Measurements from ENCODE around the gene CACNB2. TPM values are rescaled to one million over a fixed set of nuclear protein-coding genes. Genes with fewer than 3 reads are reported as not detected.
"Not testable (repeated sequence)": the region's sequence is repeated elsewhere in the genome, so short reads cannot be mapped to it uniquely, and the experiment has no call there.

CACNB2 gene
- total and polyA plus RNA-seq, 2 experiments from 2014 or later = 4.6 to 5.3 TPM

DNA sequence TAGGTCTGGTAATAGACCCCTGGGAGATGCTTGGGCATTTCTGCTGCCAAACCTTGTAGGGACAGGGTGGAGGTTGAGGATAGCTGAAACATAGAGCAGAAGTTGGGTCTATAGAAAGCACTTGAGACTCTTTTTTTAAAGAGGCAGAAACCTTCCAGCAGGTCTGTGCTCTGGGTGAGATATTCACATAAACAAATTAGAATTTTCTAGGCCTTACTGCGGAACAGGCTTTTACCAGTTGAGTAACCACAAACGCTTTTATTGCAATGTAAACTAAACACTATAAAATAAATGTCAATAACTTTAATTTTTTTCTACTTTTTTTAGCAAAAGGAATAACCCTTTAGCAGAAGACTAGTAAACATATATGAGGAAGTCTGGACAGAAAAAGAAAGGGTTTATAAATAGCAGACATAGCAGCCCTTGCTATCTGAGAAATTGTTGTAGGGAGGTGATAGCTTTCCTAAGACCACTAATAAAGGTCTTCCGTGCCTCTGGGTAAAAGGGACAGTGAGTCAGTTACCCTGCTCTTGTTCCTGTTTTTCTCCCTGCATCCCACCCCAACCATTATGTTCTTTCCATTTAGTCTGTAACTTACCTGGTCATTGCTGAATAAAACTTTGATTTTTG, 38.7 kb downstream of the CACNB2 start:
- Histone ChIP-seq H3K36me3 (replicated peaks; ENCODE audit: insufficient read depth, low read depth) (no peaks in the 10 kb centered on the region), H3K27me3 (no peaks in the 10 kb centered on the region), H3K9me3 (ENCODE audit: low read depth) (no peaks in the 10 kb centered on the region), H3K4me1 (ENCODE audit: insufficient read depth) (peaks cover 7% of the 10 kb centered on the region), H2AFZ (no peak overlapping the region), H3K9me2 (replicated peaks; ENCODE audit: insufficient read depth) (no peaks in the 10 kb centered on the region), H3K4me3 (no peak overlapping the region), H4K20me1 (ENCODE audit: insufficient read depth, poor library complexity, severe bottlenecking) (no peaks in the 10 kb centered on the region), H3K27ac (no peak overlapping the region), H3K79me2 (no peaks in the 10 kb centered on the region), H3K4me2 (no peak overlapping the region)
- WGBS (ENCODE audit: low lambda C conversion rate, missing lambda C conversion rate) = 42% methylated on average over 3 of the region's 3 CpGs
- TF ChIP-seq, protein P1, sequence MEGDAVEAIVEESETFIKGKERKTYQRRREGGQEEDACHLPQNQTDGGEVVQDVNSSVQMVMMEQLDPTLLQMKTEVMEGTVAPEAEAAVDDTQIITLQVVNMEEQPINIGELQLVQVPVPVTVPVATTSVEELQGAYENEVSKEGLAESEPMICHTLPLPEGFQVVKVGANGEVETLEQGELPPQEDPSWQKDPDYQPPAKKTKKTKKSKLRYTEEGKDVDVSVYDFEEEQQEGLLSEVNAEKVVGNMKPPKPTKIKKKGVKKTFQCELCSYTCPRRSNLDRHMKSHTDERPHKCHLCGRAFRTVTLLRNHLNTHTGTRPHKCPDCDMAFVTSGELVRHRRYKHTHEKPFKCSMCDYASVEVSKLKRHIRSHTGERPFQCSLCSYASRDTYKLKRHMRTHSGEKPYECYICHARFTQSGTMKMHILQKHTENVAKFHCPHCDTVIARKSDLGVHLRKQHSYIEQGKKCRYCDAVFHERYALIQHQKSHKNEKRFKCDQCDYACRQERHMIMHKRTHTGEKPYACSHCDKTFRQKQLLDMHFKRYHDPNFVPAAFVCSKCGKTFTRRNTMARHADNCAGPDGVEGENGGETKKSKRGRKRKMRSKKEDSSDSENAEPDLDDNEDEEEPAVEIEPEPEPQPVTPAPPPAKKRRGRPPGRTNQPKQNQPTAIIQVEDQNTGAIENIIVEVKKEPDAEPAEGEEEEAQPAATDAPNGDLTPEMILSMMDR (IDR thresholded peaks at IDR 0.05; ENCODE audit: poor library complexity) = no peak
- TF ChIP-seq EZH2 (IDR thresholded peaks at IDR 0.05; ENCODE audit: borderline replicate concordance) (no peak), EZH2phosphoT487 (IDR thresholded peaks at IDR 0.05; ENCODE audit: low read depth, severe bottlenecking, unreplicated experiment) (no peak)
- DNase-seq (ENCODE audit: low spot score) = no peak

DNA sequence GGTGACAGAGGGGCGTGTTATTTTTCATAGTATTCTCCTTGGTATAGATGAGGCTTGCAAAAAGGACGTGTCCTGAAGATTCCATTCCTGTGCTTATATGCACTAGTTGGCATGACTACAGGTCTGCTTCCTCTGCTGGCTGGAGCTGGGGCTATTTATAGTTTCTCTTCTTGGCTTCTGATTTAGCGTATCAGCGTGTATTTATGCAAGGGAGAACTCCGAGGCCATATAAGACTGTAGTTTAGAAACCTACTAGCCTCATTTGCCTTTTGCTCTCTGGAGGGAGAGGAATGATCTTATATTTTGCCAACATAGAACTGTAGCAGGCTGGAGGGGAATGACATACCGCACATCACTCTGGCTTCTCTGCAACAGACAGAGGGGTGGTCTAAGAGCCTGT, 39.7 kb downstream of the CACNB2 start:
- no peaks in the 10 kb centered on the region for H3K9me3 ChIP-seq (ENCODE audit: low read depth)
- H3K36me3 ChIP-seq (replicated peaks; ENCODE audit: insufficient read depth, low read depth) = no peaks in the 10 kb centered on the region
- TF ChIP-seq EZH2 (IDR thresholded peaks at IDR 0.05; ENCODE audit: borderline replicate concordance) = no peak
- no peak for TF ChIP-seq EZH2phosphoT487 (IDR thresholded peaks at IDR 0.05; ENCODE audit: low read depth, severe bottlenecking, unreplicated experiment)
- TF ChIP-seq, protein P1 (IDR thresholded peaks at IDR 0.05; ENCODE audit: poor library complexity) = no peak
- no peaks in the 10 kb centered on the region for H4K20me1 ChIP-seq (ENCODE audit: insufficient read depth, poor library complexity, severe bottlenecking)
- H2AFZ ChIP-seq = no peak overlapping the region
- H3K27me3 ChIP-seq = no peaks in the 10 kb centered on the region
- peak; percentile 46 for DNase-seq (ENCODE audit: low spot score)
- WGBS (ENCODE audit: low lambda C conversion rate, missing lambda C conversion rate) = 56% methylated on average over 6 of the region's 6 CpGs
- H3K79me2 ChIP-seq = no peaks in the 10 kb centered on the region
- no peak overlapping the region for H3K27ac ChIP-seq
- peak overlapping the region; percentile 39 for H3K4me2 ChIP-seq
- peaks cover 7% of the 10 kb centered on the region for H3K4me1 ChIP-seq (ENCODE audit: insufficient read depth)
- no peak overlapping the region for H3K4me3 ChIP-seq
- no peaks in the 10 kb centered on the region for H3K9me2 ChIP-seq (replicated peaks; ENCODE audit: insufficient read depth)

DNA sequence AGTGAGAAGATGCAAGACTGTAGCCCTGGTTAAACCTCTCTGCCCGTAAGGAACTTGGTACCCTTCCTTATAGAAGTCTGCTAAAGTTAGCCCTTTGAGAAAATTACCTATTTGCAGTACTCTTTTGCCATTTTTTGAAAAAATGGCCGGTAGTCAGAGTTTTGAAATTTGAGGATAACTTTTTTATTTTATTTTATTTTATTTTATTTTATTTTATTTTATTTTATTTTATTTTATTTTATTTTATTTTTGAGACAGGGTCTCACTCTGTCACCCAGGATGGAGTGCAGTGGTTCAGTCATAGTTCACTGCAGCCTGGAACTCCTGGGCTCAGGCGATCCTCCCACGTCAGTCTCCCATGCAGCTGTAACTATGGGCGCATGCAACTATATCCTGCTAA, 41.2 kb downstream of the CACNB2 start:
- not testable (repeated sequence) for H2AFZ ChIP-seq; H3K36me3 ChIP-seq (replicated peaks; ENCODE audit: insufficient read depth, low read depth); H3K27ac ChIP-seq; H3K4me2 ChIP-seq; H3K9me2 ChIP-seq (replicated peaks; ENCODE audit: insufficient read depth); H3K27me3 ChIP-seq; DNase-seq (ENCODE audit: low spot score); H3K79me2 ChIP-seq; H4K20me1 ChIP-seq (ENCODE audit: insufficient read depth, poor library complexity, severe bottlenecking); H3K9me3 ChIP-seq (ENCODE audit: low read depth); H3K4me1 ChIP-seq (ENCODE audit: insufficient read depth); H3K4me3 ChIP-seq
- WGBS (ENCODE audit: low lambda C conversion rate, missing lambda C conversion rate) = 96% methylated on average over 5 of the region's 5 CpGs

DNA sequence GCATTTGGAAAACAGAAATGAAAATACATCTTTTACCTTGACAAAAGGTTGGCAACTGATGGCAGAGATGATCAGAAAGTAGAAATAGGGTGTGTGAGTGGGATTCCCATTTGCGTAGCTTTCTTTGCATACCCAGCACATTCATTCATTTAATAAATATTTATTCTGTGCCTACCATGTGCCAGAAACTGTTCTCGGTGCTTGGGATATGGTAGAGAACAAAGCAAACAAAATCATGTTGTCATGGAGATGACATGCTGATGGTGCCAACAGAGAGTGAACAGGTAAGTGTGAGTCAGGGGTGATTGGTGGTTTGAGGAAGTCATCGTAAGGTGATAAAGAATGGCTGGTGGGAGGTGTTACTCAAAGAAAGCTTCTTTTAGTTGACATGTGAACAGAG, 45.4 kb downstream of the CACNB2 start:
- H4K20me1 ChIP-seq (ENCODE audit: insufficient read depth, poor library complexity, severe bottlenecking) = no peaks in the 10 kb centered on the region
- DNase-seq (ENCODE audit: low spot score) = no peak

More for the DNA sequence above, 45.4 kb downstream of the CACNB2 start:
- no peaks in the 10 kb centered on the region for H3K9me3 ChIP-seq (ENCODE audit: low read depth)
- no peak overlapping the region for H3K27ac ChIP-seq
- no peak overlapping the region for H2AFZ ChIP-seq
- no peaks in the 10 kb centered on the region for H3K4me1 ChIP-seq (ENCODE audit: insufficient read depth)
- no peak overlapping the region for H3K4me2 ChIP-seq
- WGBS (ENCODE audit: low lambda C conversion rate, missing lambda C conversion rate) = 76% methylated on average over 3 of the region's 3 CpGs
- H3K36me3 ChIP-seq (replicated peaks; ENCODE audit: insufficient read depth, low read depth) = no peaks in the 10 kb centered on the region
- TF ChIP-seq, protein P1 (IDR thresholded peaks at IDR 0.05; ENCODE audit: poor library complexity) = no peak
- no peak for TF ChIP-seq EZH2phosphoT487 (IDR thresholded peaks at IDR 0.05; ENCODE audit: low read depth, severe bottlenecking, unreplicated experiment)
- no peak for TF ChIP-seq EZH2 (IDR thresholded peaks at IDR 0.05; ENCODE audit: borderline replicate concordance)
- H3K4me3 ChIP-seq = no peak overlapping the region
- H3K9me2 ChIP-seq (replicated peaks; ENCODE audit: insufficient read depth) = no peaks in the 10 kb centered on the region
- H3K27me3 ChIP-seq = no peaks in the 10 kb centered on the region
- H3K79me2 ChIP-seq = no peaks in the 10 kb centered on the region

All from hepatocyte (in vitro differentiated cells).